WTC11 (cell line): Measurements from ENCODE around the gene CDC20.

Experiments used
- CREB1 ChIP-seq: sonication (generic); formaldehyde crosslinking; IDR thresholded peaks from 2 replicates; pipeline ENCODE4 v1.8.0; 2023; ENCODE audit warnings: mild to moderate bottlenecking, missing genetic modification reagents
- FOXK1 ChIP-seq: sonication (generic); formaldehyde crosslinking; IDR thresholded peaks from 2 replicates; pipeline ENCODE4 v1.8.0; 2022; ENCODE audit warnings: mild to moderate bottlenecking, moderate library complexity, missing genetic modification reagents
- KAT7 ChIP-seq: sonication (generic); formaldehyde crosslinking; IDR thresholded peaks from 2 replicates; pipeline ENCODE4 v1.8.1; 2023; ENCODE audit warnings: missing genetic modification reagents, mild to moderate bottlenecking, borderline replicate concordance
- NR1H2 ChIP-seq: sonication (generic); formaldehyde crosslinking; IDR thresholded peaks from 2 replicates; pipeline ENCODE4 v1.9.0; 2021; ENCODE audit warnings: mild to moderate bottlenecking, moderate library complexity, missing genetic modification reagents
- SMAD3 ChIP-seq: sonication (generic); formaldehyde crosslinking; IDR thresholded peaks from 2 replicates; pipeline ENCODE4 v1.8.0; 2022; ENCODE audit warnings: missing genetic modification reagents, mild to moderate bottlenecking, borderline replicate concordance
- TEAD1 ChIP-seq: sonication (generic); formaldehyde crosslinking; IDR thresholded peaks from 2 replicates; pipeline ENCODE4 v1.8.0; 2022; ENCODE audit warnings: mild to moderate bottlenecking, missing genetic modification reagents
- TEAD4 ChIP-seq: sonication (generic); formaldehyde crosslinking; IDR thresholded peaks from 2 replicates; pipeline ENCODE4 v1.8.0; 2022; ENCODE audit warnings: mild to moderate bottlenecking, missing genetic modification reagents
- TF ChIP-seq, protein P1 (sequence below): fragments of 200-600 bp; IDR thresholded peaks from 2 replicates; pipeline ENCODE4 v1.8.0; 2022; ENCODE audit warnings: antibody characterized with exemption
- TF ChIP-seq, protein P2 (sequence below): sonication (generic); formaldehyde crosslinking; IDR thresholded peaks from 2 replicates; pipeline ENCODE4 v1.8.1; 2022; ENCODE audit warnings: missing genetic modification reagents, borderline replicate concordance
- TF ChIP-seq, protein P3 (sequence below): sonication (generic); formaldehyde crosslinking; IDR thresholded peaks from 2 replicates; pipeline ENCODE4 v1.8.1; 2023; ENCODE audit warnings: mild to moderate bottlenecking, missing genetic modification reagents, borderline replicate concordance

DNA sequence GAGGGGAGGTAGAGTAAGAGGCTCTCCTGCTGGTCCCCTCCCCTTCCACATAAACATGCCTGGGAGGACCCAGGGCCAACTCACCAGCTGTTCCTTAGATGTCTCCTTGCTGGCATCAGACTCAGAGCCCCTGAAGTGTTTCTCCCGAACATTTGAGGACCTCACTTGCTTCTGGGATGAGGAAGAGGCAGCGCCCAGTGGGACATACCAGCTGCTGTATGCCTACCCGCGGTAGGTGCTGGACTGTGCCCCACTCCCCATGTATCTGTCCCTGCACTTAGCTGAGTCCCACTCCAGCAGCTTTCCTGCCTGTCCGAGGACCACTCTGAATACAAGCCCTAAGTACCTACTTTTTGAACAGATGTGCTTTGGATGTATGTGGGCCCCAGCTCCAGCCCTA is 20.8 kb upstream of the CDC20 start:
- TF ChIP-seq, protein P1, sequence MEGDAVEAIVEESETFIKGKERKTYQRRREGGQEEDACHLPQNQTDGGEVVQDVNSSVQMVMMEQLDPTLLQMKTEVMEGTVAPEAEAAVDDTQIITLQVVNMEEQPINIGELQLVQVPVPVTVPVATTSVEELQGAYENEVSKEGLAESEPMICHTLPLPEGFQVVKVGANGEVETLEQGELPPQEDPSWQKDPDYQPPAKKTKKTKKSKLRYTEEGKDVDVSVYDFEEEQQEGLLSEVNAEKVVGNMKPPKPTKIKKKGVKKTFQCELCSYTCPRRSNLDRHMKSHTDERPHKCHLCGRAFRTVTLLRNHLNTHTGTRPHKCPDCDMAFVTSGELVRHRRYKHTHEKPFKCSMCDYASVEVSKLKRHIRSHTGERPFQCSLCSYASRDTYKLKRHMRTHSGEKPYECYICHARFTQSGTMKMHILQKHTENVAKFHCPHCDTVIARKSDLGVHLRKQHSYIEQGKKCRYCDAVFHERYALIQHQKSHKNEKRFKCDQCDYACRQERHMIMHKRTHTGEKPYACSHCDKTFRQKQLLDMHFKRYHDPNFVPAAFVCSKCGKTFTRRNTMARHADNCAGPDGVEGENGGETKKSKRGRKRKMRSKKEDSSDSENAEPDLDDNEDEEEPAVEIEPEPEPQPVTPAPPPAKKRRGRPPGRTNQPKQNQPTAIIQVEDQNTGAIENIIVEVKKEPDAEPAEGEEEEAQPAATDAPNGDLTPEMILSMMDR = no peak
- TF ChIP-seq SMAD3 (CRISPR knock-in tag) = no peak
- no peak for TF ChIP-seq NR1H2 (CRISPR knock-in tag)
- TF ChIP-seq, protein P2, sequence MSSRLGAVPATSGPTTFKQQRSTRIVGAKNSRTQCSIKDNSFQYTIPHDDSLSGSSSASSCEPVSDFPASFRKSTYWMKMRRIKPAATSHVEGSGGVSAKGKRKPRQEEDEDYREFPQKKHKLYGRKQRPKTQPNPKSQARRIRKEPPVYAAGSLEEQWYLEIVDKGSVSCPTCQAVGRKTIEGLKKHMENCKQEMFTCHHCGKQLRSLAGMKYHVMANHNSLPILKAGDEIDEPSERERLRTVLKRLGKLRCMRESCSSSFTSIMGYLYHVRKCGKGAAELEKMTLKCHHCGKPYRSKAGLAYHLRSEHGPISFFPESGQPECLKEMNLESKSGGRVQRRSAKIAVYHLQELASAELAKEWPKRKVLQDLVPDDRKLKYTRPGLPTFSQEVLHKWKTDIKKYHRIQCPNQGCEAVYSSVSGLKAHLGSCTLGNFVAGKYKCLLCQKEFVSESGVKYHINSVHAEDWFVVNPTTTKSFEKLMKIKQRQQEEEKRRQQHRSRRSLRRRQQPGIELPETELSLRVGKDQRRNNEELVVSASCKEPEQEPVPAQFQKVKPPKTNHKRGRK (CRISPR knock-in tag) = no peak
- no peak for TF ChIP-seq KAT7 (CRISPR knock-in tag)
- TF ChIP-seq, protein P3, sequence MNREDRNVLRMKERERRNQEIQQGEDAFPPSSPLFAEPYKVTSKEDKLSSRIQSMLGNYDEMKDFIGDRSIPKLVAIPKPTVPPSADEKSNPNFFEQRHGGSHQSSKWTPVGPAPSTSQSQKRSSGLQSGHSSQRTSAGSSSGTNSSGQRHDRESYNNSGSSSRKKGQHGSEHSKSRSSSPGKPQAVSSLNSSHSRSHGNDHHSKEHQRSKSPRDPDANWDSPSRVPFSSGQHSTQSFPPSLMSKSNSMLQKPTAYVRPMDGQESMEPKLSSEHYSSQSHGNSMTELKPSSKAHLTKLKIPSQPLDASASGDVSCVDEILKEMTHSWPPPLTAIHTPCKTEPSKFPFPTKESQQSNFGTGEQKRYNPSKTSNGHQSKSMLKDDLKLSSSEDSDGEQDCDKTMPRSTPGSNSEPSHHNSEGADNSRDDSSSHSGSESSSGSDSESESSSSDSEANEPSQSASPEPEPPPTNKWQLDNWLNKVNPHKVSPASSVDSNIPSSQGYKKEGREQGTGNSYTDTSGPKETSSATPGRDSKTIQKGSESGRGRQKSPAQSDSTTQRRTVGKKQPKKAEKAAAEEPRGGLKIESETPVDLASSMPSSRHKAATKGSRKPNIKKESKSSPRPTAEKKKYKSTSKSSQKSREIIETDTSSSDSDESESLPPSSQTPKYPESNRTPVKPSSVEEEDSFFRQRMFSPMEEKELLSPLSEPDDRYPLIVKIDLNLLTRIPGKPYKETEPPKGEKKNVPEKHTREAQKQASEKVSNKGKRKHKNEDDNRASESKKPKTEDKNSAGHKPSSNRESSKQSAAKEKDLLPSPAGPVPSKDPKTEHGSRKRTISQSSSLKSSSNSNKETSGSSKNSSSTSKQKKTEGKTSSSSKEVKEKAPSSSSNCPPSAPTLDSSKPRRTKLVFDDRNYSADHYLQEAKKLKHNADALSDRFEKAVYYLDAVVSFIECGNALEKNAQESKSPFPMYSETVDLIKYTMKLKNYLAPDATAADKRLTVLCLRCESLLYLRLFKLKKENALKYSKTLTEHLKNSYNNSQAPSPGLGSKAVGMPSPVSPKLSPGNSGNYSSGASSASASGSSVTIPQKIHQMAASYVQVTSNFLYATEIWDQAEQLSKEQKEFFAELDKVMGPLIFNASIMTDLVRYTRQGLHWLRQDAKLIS (CRISPR knock-in tag) = no peak
- no peak for TF ChIP-seq FOXK1 (CRISPR knock-in tag)
- no peak for TF ChIP-seq TEAD1 (CRISPR knock-in tag)
- TF ChIP-seq TEAD4 = no peak
- no peak for TF ChIP-seq CREB1 (CRISPR knock-in tag)
